ENCODE data around the gene CYP1B1. TPM values are rescaled to one million over a fixed set of nuclear protein-coding genes. Genes with fewer than 3 reads are reported as not detected.
A peak's percentile ranks its signal among the peaks of the same experiment; 100 is the strongest.

CYP1B1 gene
- total RNA-seq, 1 donor from 2014 or later, result 0.39 TPM

DNA sequence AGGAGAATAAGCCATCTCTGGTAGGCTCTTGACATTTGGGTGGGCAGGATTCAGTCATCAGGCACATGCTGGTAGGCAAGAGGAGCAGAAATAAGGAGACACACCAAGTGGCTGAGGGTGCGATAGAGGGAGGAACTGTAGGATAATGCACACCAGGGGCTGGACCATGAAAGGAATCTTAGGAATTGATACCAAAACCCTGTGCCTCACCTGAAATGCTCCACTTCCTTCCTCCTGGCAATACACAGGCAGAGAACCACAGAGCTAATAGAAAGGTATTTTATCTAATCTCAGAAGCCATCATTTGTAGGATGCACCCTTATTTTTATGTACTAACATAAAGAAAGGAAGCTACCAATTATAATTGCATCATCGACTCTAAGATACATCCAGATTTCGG lies 4.4 kb upstream of the CYP1B1 start:
- Histone ChIP-seq H4K20me1 (ENCODE audit: low read depth) (peaks cover 7% of the 10 kb centered on the region), H3K9me3 (ENCODE audit: low read depth) (no peaks in the 10 kb centered on the region), H3K36me3 (no peaks in the 10 kb centered on the region), H3F3A (ENCODE audit: low read depth) (peaks cover 20% of the 10 kb centered on the region), H2AFZ (replicated peaks) (no peak overlapping the region), H3K27me3 (peaks cover 57% of the 10 kb centered on the region), H3K27ac (no peak overlapping the region), H3K9ac (no peak overlapping the region), H3K4me3 (no peak overlapping the region), H3K4me1 (no peaks in the 10 kb centered on the region), H3K4me2 (no peak overlapping the region), H3K79me2 (ENCODE audit: low read depth) (no peaks in the 10 kb centered on the region)
- H3K27ac Mint-ChIP-seq, result no peak overlapping the region
- H3K4me1 Mint-ChIP-seq, result peaks cover 4% of the 10 kb centered on the region
- DNase-seq (ENCODE audit: low spot score), result no peak
- no peak for TF ChIP-seq EZH2phosphoT487 (IDR thresholded peaks at IDR 0.05)
- TF ChIP-seq, protein P1, sequence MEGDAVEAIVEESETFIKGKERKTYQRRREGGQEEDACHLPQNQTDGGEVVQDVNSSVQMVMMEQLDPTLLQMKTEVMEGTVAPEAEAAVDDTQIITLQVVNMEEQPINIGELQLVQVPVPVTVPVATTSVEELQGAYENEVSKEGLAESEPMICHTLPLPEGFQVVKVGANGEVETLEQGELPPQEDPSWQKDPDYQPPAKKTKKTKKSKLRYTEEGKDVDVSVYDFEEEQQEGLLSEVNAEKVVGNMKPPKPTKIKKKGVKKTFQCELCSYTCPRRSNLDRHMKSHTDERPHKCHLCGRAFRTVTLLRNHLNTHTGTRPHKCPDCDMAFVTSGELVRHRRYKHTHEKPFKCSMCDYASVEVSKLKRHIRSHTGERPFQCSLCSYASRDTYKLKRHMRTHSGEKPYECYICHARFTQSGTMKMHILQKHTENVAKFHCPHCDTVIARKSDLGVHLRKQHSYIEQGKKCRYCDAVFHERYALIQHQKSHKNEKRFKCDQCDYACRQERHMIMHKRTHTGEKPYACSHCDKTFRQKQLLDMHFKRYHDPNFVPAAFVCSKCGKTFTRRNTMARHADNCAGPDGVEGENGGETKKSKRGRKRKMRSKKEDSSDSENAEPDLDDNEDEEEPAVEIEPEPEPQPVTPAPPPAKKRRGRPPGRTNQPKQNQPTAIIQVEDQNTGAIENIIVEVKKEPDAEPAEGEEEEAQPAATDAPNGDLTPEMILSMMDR (IDR thresholded peaks at IDR 0.05), result no peak
- no peak for TF ChIP-seq EZH2 (IDR thresholded peaks at IDR 0.05)
- H3K36me3 Mint-ChIP-seq, result no peaks in the 10 kb centered on the region
- H3K4me3 Mint-ChIP-seq, result no peak overlapping the region
- no peaks in the 10 kb centered on the region for H3K9me3 Mint-ChIP-seq
- peaks cover 31% of the 10 kb centered on the region for H3K27me3 Mint-ChIP-seq (ENCODE audit: insufficient read depth, low read depth)

DNA sequence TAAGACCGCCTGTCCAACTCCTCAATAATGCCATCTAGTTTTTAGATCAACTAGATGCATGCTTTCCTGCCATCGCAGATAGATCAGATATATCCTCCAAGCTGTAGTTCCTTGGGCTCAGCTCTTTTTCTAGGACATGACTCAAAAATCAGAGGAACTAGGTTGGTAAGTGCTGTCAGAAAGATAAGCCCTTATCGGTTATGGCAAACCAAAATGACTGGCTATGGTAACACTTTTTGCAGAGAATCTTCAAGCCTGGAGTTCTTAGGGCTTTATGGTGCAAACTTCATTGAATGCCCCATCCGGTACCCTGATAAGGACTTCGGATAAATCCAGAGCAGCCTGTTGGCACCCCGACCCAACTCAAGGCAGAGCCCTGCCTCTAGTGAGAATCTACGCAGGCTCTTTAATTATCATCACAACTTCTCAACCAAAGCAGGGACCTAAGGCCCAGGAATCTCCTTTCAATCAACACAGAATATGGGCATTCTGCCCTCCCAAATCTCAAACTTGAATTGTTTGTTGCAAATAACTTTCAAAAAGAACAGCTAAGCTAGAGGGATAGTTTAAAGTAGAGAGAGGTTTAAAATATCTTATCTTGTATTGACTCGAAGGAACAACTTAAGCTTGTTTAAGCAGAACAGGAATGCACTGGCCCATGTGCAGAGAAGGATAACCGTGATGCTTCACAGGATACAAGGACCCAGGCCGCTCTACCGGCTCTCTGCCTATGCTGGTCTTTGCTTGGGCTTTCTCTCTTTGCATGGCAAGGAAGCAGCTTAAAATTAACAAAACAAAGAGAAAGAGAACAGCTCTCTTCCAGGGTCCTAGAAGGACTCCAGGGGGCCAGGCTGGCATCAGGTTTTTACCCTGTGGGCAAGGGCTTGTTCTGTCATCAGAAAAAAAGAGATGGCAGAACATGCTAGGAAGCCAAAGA lies 3.4 kb upstream of the CYP1B1 start:
- Histone ChIP-seq H3K4me3 (no peak overlapping the region), H3K79me2 (ENCODE audit: low read depth) (no peaks in the 10 kb centered on the region), H3K4me1 (no peaks in the 10 kb centered on the region), H3K9me3 (ENCODE audit: low read depth) (no peaks in the 10 kb centered on the region), H4K20me1 (ENCODE audit: low read depth) (peaks cover 12% of the 10 kb centered on the region), H3K27ac (no peak overlapping the region), H3K4me2 (no peak overlapping the region), H3K9ac (no peak overlapping the region), H3K27me3 (peaks cover 57% of the 10 kb centered on the region), H3F3A (ENCODE audit: low read depth) (peaks cover 26% of the 10 kb centered on the region), H3K36me3 (no peaks in the 10 kb centered on the region), H2AFZ (replicated peaks) (no peak overlapping the region)
- Mint-ChIP-seq H3K9me3 (no peaks in the 10 kb centered on the region), H3K4me3 (no peak overlapping the region), H3K27me3 (ENCODE audit: insufficient read depth, low read depth) (peaks cover 36% of the 10 kb centered on the region), H3K4me1 (peaks cover 4% of the 10 kb centered on the region), H3K27ac (no peak overlapping the region), H3K36me3 (no peaks in the 10 kb centered on the region)
- DNase-seq (ENCODE audit: low spot score), result peak; percentile 38
- TF ChIP-seq, protein P1 (IDR thresholded peaks at IDR 0.05), result no peak
- no peak for TF ChIP-seq EZH2 (IDR thresholded peaks at IDR 0.05)
- no peak for TF ChIP-seq EZH2phosphoT487 (IDR thresholded peaks at IDR 0.05)

DNA sequence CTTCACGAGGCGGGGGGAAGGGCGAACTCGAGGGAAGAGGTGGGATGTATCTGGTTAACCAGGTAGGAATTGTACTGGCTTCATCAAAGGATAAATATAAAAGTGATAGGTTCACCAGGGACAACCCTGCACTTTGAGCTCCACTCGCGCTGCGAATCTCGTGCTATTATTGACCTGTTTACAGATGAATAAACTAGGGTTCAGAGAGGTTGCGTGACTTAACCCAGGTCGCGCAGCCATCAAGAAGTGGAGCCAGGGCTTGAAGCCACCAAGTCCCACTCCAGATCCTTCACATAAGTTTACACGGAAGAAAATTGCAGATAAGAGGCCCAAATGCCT lies 1.4 kb upstream of the CYP1B1 start:
- Histone ChIP-seq H3F3A (ENCODE audit: low read depth) (peaks cover 36% of the 10 kb centered on the region), H3K4me1 (peaks cover 11% of the 10 kb centered on the region), H3K9ac (no peak overlapping the region), H3K4me2 (peak overlapping the region; percentile 89), H2AFZ (replicated peaks) (peak overlapping the region; percentile 88), H3K27me3 (peaks cover 75% of the 10 kb centered on the region), H3K4me3 (peak overlapping the region; percentile 58), H3K9me3 (ENCODE audit: low read depth) (no peaks in the 10 kb centered on the region), H3K79me2 (ENCODE audit: low read depth) (no peaks in the 10 kb centered on the region), H3K27ac (no peak overlapping the region), H3K36me3 (no peaks in the 10 kb centered on the region), H4K20me1 (ENCODE audit: low read depth) (peaks cover 22% of the 10 kb centered on the region)
- Mint-ChIP-seq H3K27ac (no peak overlapping the region), H3K9me3 (no peaks in the 10 kb centered on the region), H3K27me3 (ENCODE audit: insufficient read depth, low read depth) (peaks cover 53% of the 10 kb centered on the region), H3K36me3 (no peaks in the 10 kb centered on the region), H3K4me1 (peaks cover 15% of the 10 kb centered on the region), H3K4me3 (peak overlapping the region; percentile 81)
- no peak for DNase-seq (ENCODE audit: low spot score)
- TF ChIP-seq EZH2phosphoT487 (IDR thresholded peaks at IDR 0.05) (no peak), EZH2 (IDR thresholded peaks at IDR 0.05) (no peak)
- TF ChIP-seq, protein P1 (IDR thresholded peaks at IDR 0.05), result no peak

All from neural progenitor cell (in vitro differentiated cells).